Endothelial cell (in vitro differentiated cells): ENCODE data around the gene DLGAP3. TPM values are rescaled to one million over a fixed set of nuclear protein-coding genes. Genes with fewer than 3 reads are reported as not detected.

Experiments used
- DNase-seq: peaks from one replicate; pipeline ENCODE4 v3.0.0; 2021; ENCODE audit warnings: low spot score
- H3K27ac Mint-ChIP-seq: one replicate; pipeline ENCODE4 v1.8.0; 2021; ENCODE audit warnings: mixed read lengths, inconsistent platforms; ENCODE audit not compliant: unreplicated experiment
- H3K27me3 Mint-ChIP-seq: one replicate; pipeline ENCODE4 v1.8.0; 2021; ENCODE audit warnings: mild to moderate bottlenecking, moderate library complexity, mixed read lengths, inconsistent platforms; ENCODE audit not compliant: unreplicated experiment
- H3K36me3 Mint-ChIP-seq: one replicate; pipeline ENCODE4 v1.8.0; 2021; ENCODE audit warnings: mild to moderate bottlenecking, low read depth, mixed read lengths, inconsistent platforms; ENCODE audit not compliant: unreplicated experiment
- H3K4me1 Mint-ChIP-seq: one replicate; pipeline ENCODE4 v1.8.0; 2021; ENCODE audit warnings: mild to moderate bottlenecking, mixed read lengths, inconsistent platforms; ENCODE audit not compliant: unreplicated experiment
- H3K4me3 Mint-ChIP-seq: one replicate; pipeline ENCODE4 v1.8.0; 2021; ENCODE audit warnings: mild to moderate bottlenecking, mixed read lengths, inconsistent platforms; ENCODE audit not compliant: unreplicated experiment
- H3K9me3 Mint-ChIP-seq: one replicate; pipeline ENCODE4 v1.8.0; 2021; ENCODE audit warnings: mixed read lengths, inconsistent platforms; ENCODE audit not compliant: unreplicated experiment
- CTCF ChIP-seq: fragments of 200-600 bp; sonication (generic); IDR thresholded peaks from one replicate; pipeline ENCODE4 v1.5.0; 2021; ENCODE audit warnings: antibody characterized with exemption; ENCODE audit not compliant: unreplicated experiment
- total RNA-seq: library from RNA; stranded (reverse); fragmentation: NEBNext Ultra II Directional; extraction: Animal tissue kit (Norgen Biotek cat#: 25700); gene quantifications from one replicate; pipeline ENCODE4 v1.2.1, GENCODE V29; 2021; ENCODE audit not compliant: unreplicated experiment

Gene DLGAP3
- total RNA-seq, 1 donor from 2014 or later, result 9.1 TPM

GRCh38 chr1:34904236-34905097 is 25.0 kb downstream of the DLGAP3 start:
- H3K4me3 Mint-ChIP-seq, result no peak overlapping the region
- H3K9me3 Mint-ChIP-seq, result no peaks in the 10 kb centered on the region
- peaks cover 4% of the 10 kb centered on the region for H3K27me3 Mint-ChIP-seq
- peaks cover 2% of the 10 kb centered on the region for H3K4me1 Mint-ChIP-seq
- H3K27ac Mint-ChIP-seq, result no peak overlapping the region
- peak; percentile 8 for TF ChIP-seq CTCF
- DNase-seq, result no peak
- H3K36me3 Mint-ChIP-seq, result no peaks in the 10 kb centered on the region

- Mint-ChIP-seq H3K4me1 (no peaks in the 10 kb centered on the region), H3K4me3 (no peak overlapping the region), H3K9me3 (no peaks in the 10 kb centered on the region), H3K36me3 (peaks cover 3% of the 10 kb centered on the region), H3K27ac (no peak overlapping the region), H3K27me3 (peaks cover 5% of the 10 kb centered on the region)
- no peak for DNase-seq
- TF ChIP-seq CTCF, result no peak
These were observed 27.5 kb downstream of the DLGAP3 start for GRCh38 chr1:34901919-34902318.

- Mint-ChIP-seq H3K4me3 (no peak overlapping the region), H3K36me3 (peaks cover 3% of the 10 kb centered on the region), H3K4me1 (no peaks in the 10 kb centered on the region), H3K27ac (no peak overlapping the region), H3K27me3 (peaks cover 5% of the 10 kb centered on the region), H3K9me3 (no peaks in the 10 kb centered on the region)
- DNase-seq, result no peak
- TF ChIP-seq CTCF, result no peak
These were observed 28.5 kb downstream of the DLGAP3 start for GRCh38 chr1:34900775-34901502.

GRCh38 chr1:34899906-34900305 is 29.5 kb downstream of the DLGAP3 start:
- TF ChIP-seq CTCF, result no peak
- no peak overlapping the region for H3K4me3 Mint-ChIP-seq
- H3K27ac Mint-ChIP-seq, result no peak overlapping the region
- no peak for DNase-seq
- H3K27me3 Mint-ChIP-seq, result peaks cover 5% of the 10 kb centered on the region
- H3K9me3 Mint-ChIP-seq, result no peaks in the 10 kb centered on the region
- peaks cover 3% of the 10 kb centered on the region for H3K36me3 Mint-ChIP-seq
- H3K4me1 Mint-ChIP-seq, result no peaks in the 10 kb centered on the region

GRCh38 chr1:34899471-34899870 is 30.0 kb downstream of the DLGAP3 start:
- TF ChIP-seq CTCF, result no peak
- H3K4me1 Mint-ChIP-seq, result no peaks in the 10 kb centered on the region

More at GRCh38 chr1:34899471-34899870, 30.0 kb downstream of the DLGAP3 start:
- H3K9me3 Mint-ChIP-seq, result no peaks in the 10 kb centered on the region
- peaks cover 3% of the 10 kb centered on the region for H3K36me3 Mint-ChIP-seq
- H3K27ac Mint-ChIP-seq, result no peak overlapping the region
- H3K27me3 Mint-ChIP-seq, result peaks cover 5% of the 10 kb centered on the region
- H3K4me3 Mint-ChIP-seq, result no peak overlapping the region
- DNase-seq, result no peak
